ENCODE measurements around the gene USP21. TPM values are rescaled to one million over a fixed set of nuclear protein-coding genes. Genes with fewer than 3 reads are reported as not detected.

The USP21 gene
- polyA plus RNA-seq, 2 of the 4 experiments (the other 2 are of a cell fraction), result 22.6 to 23.6 TPM

- H3K4me2 ChIP-seq, result no peak overlapping the region
- POLR2A ChIA-PET, result interaction anchor here (1.1 kb wide), 1 partner anchor 10 kb away, joined by 4 read pairs; the partner anchor contains the start of genes NIT1 and PFDN2
- FAIRE-seq (no peak), DNase-seq (ENCODE audit: low read depth in 1 of 2, low spot score in 1 of 2) (no peak), ATAC-seq (no peak)
- TF ChIP-seq SREBF2 (IDR thresholded peaks at IDR 0.05) (no peak), ZNF302 (CRISPR knock-in tag; IDR thresholded peaks at IDR 0.05) (no peak), ZC3H11A (IDR thresholded peaks at IDR 0.05) (no peak), NFE2L2 (conservative IDR thresholded peaks at IDR 0.05; ENCODE audit: low read length) (no peak), JUNB (IDR thresholded peaks at IDR 0.05) (no peak), POLR2AphosphoS2 (conservative IDR thresholded peaks at IDR 0.05; ENCODE audit: low read length) (no peak), BCL3 (IDR thresholded peaks at IDR 0.05) (no peak), RCOR1 (IDR thresholded peaks at IDR 0.05; ENCODE audit: low read depth, low read length) (no peak), ZFP36 (IDR thresholded peaks at IDR 0.05; ENCODE audit: borderline replicate concordance, partially characterized antibody) (no peak), HES2 (IDR thresholded peaks at IDR 0.05) (no peak), USF2 (IDR thresholded peaks at IDR 0.05) (no peak), CTCF (IDR thresholded peaks at IDR 0.05) (no peak), RNF2 (IDR thresholded peaks at IDR 0.05; ENCODE audit: borderline replicate concordance, low read depth) (no peak), EHMT2 (IDR thresholded peaks at IDR 0.05; ENCODE audit: low read depth) (no peak), EP300 (IDR thresholded peaks at IDR 0.05) (no peak), MAX (IDR thresholded peaks at IDR 0.05) (no peak), FOXS1 (CRISPR knock-in tag; IDR thresholded peaks at IDR 0.05) (no peak), ESRRA (IDR thresholded peaks at IDR 0.05; ENCODE audit: borderline replicate concordance, low read length) (no peak)
- TF ChIP-seq, protein P1, sequence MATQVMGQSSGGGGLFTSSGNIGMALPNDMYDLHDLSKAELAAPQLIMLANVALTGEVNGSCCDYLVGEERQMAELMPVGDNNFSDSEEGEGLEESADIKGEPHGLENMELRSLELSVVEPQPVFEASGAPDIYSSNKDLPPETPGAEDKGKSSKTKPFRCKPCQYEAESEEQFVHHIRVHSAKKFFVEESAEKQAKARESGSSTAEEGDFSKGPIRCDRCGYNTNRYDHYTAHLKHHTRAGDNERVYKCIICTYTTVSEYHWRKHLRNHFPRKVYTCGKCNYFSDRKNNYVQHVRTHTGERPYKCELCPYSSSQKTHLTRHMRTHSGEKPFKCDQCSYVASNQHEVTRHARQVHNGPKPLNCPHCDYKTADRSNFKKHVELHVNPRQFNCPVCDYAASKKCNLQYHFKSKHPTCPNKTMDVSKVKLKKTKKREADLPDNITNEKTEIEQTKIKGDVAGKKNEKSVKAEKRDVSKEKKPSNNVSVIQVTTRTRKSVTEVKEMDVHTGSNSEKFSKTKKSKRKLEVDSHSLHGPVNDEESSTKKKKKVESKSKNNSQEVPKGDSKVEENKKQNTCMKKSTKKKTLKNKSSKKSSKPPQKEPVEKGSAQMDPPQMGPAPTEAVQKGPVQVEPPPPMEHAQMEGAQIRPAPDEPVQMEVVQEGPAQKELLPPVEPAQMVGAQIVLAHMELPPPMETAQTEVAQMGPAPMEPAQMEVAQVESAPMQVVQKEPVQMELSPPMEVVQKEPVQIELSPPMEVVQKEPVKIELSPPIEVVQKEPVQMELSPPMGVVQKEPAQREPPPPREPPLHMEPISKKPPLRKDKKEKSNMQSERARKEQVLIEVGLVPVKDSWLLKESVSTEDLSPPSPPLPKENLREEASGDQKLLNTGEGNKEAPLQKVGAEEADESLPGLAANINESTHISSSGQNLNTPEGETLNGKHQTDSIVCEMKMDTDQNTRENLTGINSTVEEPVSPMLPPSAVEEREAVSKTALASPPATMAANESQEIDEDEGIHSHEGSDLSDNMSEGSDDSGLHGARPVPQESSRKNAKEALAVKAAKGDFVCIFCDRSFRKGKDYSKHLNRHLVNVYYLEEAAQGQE (IDR thresholded peaks at IDR 0.05), result no peak
- TF ChIP-seq, protein P2, sequence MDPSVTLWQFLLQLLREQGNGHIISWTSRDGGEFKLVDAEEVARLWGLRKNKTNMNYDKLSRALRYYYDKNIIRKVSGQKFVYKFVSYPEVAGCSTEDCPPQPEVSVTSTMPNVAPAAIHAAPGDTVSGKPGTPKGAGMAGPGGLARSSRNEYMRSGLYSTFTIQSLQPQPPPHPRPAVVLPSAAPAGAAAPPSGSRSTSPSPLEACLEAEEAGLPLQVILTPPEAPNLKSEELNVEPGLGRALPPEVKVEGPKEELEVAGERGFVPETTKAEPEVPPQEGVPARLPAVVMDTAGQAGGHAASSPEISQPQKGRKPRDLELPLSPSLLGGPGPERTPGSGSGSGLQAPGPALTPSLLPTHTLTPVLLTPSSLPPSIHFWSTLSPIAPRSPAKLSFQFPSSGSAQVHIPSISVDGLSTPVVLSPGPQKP (IDR thresholded peaks at IDR 0.05; ENCODE audit: low read depth, low read length), result no peak
- no peak overlapping the region for H3K27ac ChIP-seq
- H3K9me3 ChIP-seq, result no peaks in the 10 kb centered on the region
- CTCF ChIA-PET, result interaction anchor here (1.2 to 2.4 kb wide), 6 partner anchors 30 to 137 kb away, joined by 3 to 12 read pairs (median 5); partner anchors contain the start of gene PPOX
- no peak overlapping the region for H3K4me3 ChIP-seq
- H3K4me1 ChIP-seq, result peaks cover 11% of the 10 kb centered on the region; the same call in 2 of the 3 replicates
- 95% methylated on average over 2 of the region's 2 CpGs for WGBS (ENCODE audit: missing lambda C conversion rate)
Observed at GRCh38 chr1:161127649-161128048, 31.7 kb upstream of the USP21 start.
